Measurements from ENCODE around the gene APOC1. TPM values are rescaled to one million over a fixed set of nuclear protein-coding genes. Genes with fewer than 3 reads are reported as not detected.

Gene APOC1
- polyA plus RNA-seq, 1 of the 3 experiments (the other 2 are of a cell fraction), result 2.7 TPM

DNA sequence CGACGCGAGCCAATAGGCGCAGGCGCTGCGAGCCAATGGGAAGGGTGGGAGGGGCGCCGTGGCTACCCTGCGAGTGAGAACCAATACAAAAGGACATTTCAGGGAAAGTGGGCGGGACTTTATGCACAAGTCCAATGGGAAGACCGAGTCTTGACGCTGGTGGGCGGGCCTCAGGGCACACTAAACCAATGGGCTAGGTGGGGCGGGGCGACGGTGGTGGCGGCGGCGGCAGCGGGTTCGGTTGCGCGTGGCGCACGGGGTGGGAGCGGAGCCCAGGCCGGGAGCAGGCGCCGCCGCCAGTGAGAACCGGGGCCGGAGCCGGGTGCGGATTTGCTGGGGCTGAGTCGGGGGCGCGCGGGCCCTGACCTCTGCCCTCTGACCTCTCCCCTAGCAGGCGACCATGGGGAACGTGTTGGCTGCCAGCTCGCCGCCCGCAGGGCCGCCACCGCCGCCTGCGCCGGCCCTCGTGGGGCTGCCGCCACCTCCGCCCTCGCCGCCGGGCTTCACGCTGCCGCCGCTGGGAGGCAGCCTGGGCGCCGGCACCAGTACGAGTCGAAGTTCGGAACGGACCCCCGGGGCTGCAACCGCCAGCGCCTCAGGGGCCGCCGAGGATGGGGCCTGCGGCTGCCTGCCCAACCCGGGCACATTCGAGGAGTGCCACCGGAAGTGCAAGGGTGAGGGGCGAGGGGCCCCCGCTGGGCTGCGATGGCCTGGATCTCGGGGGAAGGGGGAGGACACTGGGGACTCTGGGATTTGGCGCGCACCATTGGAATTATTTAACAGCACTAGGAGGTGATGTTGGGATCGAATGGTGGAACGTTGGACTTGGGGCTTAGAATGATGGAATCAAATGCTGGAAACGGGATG, 23.2 kb upstream of the APOC1 start, which contains the start of gene TOMM40:
Gene TOMM40, plus strand, starts transcription at position 239 of the 867 bp plus-strand sequence. Its CDS starts 162 bp downstream, at position 401.
- WGBS (ENCODE audit: low lambda C conversion rate), result 2% methylated on average over 24 of the region's 81 CpGs
- H3K4me3 ChIP-seq (ENCODE audit: low read depth in 2 of 2, low read length in 1 of 2), result peak within 1 kb of the TSS; percentile 84 to 97
- no peaks in the 10 kb centered on the region for H3K9me2 ChIP-seq
- H3K9me3 ChIP-seq, result no peaks in the 10 kb centered on the region
- H3K79me2 ChIP-seq (ENCODE audit: insufficient read depth), result peaks cover 50% of the 10 kb centered on the region
- peak within 1 kb of the TSS; percentile 77 for H2AFZ ChIP-seq (ENCODE audit: low read depth)
- H3K4me1 ChIP-seq (ENCODE audit: control insufficient read depth in 1 of 2, insufficient read depth in 2 of 2, low read depth in 1 of 2, low read length in 1 of 2), result peaks cover 8 to 21% of the 10 kb centered on the region in 2 experiments; a peak in 2 of 4 replicates
- no peaks in the 10 kb centered on the region for H3K27me3 ChIP-seq (ENCODE audit: insufficient read depth)
- POLR2A ChIA-PET, result interaction anchor here (1.4 kb wide), 1 partner anchor 64 kb away, joined by 4 read pairs; the partner anchor contains the start of gene CLPTM1
- H4K20me1 ChIP-seq (ENCODE audit: insufficient read depth), result no peaks in the 10 kb centered on the region
- CTCF ChIA-PET, result interaction anchor here (1.8 to 2.1 kb wide), 2 partner anchors 12 to 107 kb away, joined by 4 to 16 read pairs; no protein-coding TSS in a partner anchor
- DNase-seq, result peak; percentile 97
- H3K4me2 ChIP-seq, result peak within 1 kb of the TSS; percentile 96
- H3K36me3 ChIP-seq (replicated peaks in 1 of 2; ENCODE audit: control insufficient read depth in 1 of 2, insufficient read depth in 2 of 2, low read length in 1 of 2), result peaks cover 10 to 32% of the 10 kb centered on the region in 2 experiments
- H3F3A ChIP-seq (replicated peaks; ENCODE audit: insufficient read depth), result peaks cover 17% of the 10 kb centered on the region
- peak within 1 kb of the TSS; percentile 88 for H3K9ac ChIP-seq
- peak within 1 kb of the TSS; percentile 92 to 93 for H3K27ac ChIP-seq (ENCODE audit: low read depth in 2 of 2, low read length in 1 of 2)
- TF ChIP-seq, protein P1, sequence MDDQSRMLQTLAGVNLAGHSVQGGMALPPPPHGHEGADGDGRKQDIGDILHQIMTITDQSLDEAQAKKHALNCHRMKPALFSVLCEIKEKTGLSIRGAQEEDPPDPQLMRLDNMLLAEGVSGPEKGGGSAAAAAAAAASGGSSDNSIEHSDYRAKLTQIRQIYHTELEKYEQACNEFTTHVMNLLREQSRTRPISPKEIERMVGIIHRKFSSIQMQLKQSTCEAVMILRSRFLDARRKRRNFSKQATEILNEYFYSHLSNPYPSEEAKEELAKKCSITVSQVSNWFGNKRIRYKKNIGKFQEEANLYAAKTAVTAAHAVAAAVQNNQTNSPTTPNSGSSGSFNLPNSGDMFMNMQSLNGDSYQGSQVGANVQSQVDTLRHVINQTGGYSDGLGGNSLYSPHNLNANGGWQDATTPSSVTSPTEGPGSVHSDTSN (IDR thresholded peaks at IDR 0.05), result peak; percentile 63
- peak; percentile 26; the same call in 1 of the 2 replicates for TF ChIP-seq NRF1 (IDR thresholded peaks at IDR 0.05; ENCODE audit: low read depth, low read length)
- TF ChIP-seq FOXJ3 (CRISPR knock-in tag; IDR thresholded peaks at IDR 0.05), result no peak
- TF ChIP-seq GATA2 (CRISPR knock-in tag; IDR thresholded peaks at IDR 0.05), result no peak
- TF ChIP-seq FOXM1 (IDR thresholded peaks at IDR 0.05; ENCODE audit: low read depth), result no peak
- TF ChIP-seq, protein P2, sequence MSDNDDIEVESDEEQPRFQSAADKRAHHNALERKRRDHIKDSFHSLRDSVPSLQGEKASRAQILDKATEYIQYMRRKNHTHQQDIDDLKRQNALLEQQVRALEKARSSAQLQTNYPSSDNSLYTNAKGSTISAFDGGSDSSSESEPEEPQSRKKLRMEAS (IDR thresholded peaks at IDR 0.05; ENCODE audit: low read depth), result peak; percentile 78
- TF ChIP-seq TAF1 (IDR thresholded peaks at IDR 0.05; ENCODE audit: borderline replicate concordance, low read depth, low read length), result peak; percentile 23; the same call in 1 of the 2 replicates
- TF ChIP-seq, protein P3, sequence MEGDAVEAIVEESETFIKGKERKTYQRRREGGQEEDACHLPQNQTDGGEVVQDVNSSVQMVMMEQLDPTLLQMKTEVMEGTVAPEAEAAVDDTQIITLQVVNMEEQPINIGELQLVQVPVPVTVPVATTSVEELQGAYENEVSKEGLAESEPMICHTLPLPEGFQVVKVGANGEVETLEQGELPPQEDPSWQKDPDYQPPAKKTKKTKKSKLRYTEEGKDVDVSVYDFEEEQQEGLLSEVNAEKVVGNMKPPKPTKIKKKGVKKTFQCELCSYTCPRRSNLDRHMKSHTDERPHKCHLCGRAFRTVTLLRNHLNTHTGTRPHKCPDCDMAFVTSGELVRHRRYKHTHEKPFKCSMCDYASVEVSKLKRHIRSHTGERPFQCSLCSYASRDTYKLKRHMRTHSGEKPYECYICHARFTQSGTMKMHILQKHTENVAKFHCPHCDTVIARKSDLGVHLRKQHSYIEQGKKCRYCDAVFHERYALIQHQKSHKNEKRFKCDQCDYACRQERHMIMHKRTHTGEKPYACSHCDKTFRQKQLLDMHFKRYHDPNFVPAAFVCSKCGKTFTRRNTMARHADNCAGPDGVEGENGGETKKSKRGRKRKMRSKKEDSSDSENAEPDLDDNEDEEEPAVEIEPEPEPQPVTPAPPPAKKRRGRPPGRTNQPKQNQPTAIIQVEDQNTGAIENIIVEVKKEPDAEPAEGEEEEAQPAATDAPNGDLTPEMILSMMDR (IDR thresholded peaks at IDR 0.05), result peak; percentile 24; the same call in 1 of the 2 replicates
- no peak for TF ChIP-seq SMC3 (IDR thresholded peaks at IDR 0.05; ENCODE audit: low read depth, low read length)
- TF ChIP-seq JUND (IDR thresholded peaks at IDR 0.05), result no peak
- TF ChIP-seq RXRA (IDR thresholded peaks at IDR 0.05; ENCODE audit: borderline replicate concordance, low read depth), result no peak
- TF ChIP-seq POLR2AphosphoS5 (IDR thresholded peaks at IDR 0.05; ENCODE audit: low read depth, low read length), result peak; percentile 31; the same call in 1 of the 2 replicates
- no peak for TF ChIP-seq RCOR1 (IDR thresholded peaks at IDR 0.05; ENCODE audit: low read length)
- TF ChIP-seq RFX5 (IDR thresholded peaks at IDR 0.05; ENCODE audit: low read length), result 0 out of 2 replicates have a peak, but pooled peaks have one; percentile 25
- no peak for TF ChIP-seq TEAD4 (IDR thresholded peaks at IDR 0.05; ENCODE audit: borderline replicate concordance, insufficient read depth)
- no peak for TF ChIP-seq EZH2phosphoT487 (IDR thresholded peaks at IDR 0.05; ENCODE audit: borderline replicate concordance, low read depth)
- TF ChIP-seq NFIC (IDR thresholded peaks at IDR 0.05; ENCODE audit: borderline replicate concordance), result no peak
- TF ChIP-seq ELF1 (IDR thresholded peaks at IDR 0.05), result no peak
- no peak for TF ChIP-seq EP300 (IDR thresholded peaks at IDR 0.05; ENCODE audit: borderline replicate concordance in 1 of 2, low read depth in 1 of 2, low read length in 1 of 2)
- TF ChIP-seq MXI1 (IDR thresholded peaks at IDR 0.05; ENCODE audit: low read depth, low read length), result peak; percentile 86
- TF ChIP-seq MEF2A (IDR thresholded peaks at IDR 0.05; ENCODE audit: borderline replicate concordance, low read depth), result no peak
- TF ChIP-seq FOSL2 (IDR thresholded peaks at IDR 0.05; ENCODE audit: borderline replicate concordance, low read depth), result no peak
- TF ChIP-seq, protein P4, sequence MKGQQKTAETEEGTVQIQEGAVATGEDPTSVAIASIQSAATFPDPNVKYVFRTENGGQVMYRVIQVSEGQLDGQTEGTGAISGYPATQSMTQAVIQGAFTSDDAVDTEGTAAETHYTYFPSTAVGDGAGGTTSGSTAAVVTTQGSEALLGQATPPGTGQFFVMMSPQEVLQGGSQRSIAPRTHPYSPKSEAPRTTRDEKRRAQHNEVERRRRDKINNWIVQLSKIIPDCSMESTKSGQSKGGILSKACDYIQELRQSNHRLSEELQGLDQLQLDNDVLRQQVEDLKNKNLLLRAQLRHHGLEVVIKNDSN (IDR thresholded peaks at IDR 0.05; ENCODE audit: borderline replicate concordance, low read depth), result no peak
- TF ChIP-seq, protein P5, sequence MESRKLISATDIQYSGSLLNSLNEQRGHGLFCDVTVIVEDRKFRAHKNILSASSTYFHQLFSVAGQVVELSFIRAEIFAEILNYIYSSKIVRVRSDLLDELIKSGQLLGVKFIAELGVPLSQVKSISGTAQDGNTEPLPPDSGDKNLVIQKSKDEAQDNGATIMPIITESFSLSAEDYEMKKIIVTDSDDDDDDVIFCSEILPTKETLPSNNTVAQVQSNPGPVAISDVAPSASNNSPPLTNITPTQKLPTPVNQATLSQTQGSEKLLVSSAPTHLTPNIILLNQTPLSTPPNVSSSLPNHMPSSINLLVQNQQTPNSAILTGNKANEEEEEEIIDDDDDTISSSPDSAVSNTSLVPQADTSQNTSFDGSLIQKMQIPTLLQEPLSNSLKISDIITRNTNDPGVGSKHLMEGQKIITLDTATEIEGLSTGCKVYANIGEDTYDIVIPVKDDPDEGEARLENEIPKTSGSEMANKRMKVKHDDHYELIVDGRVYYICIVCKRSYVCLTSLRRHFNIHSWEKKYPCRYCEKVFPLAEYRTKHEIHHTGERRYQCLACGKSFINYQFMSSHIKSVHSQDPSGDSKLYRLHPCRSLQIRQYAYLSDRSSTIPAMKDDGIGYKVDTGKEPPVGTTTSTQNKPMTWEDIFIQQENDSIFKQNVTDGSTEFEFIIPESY (IDR thresholded peaks at IDR 0.05; ENCODE audit: borderline replicate concordance, low read depth), result no peak
- TF ChIP-seq CHD2 (IDR thresholded peaks at IDR 0.05; ENCODE audit: low read length, partially characterized antibody), result peak; percentile 93
- TF ChIP-seq YY1 (IDR thresholded peaks at IDR 0.05; ENCODE audit: low read depth), result no peak
